ENCODE measurements around the gene FECH. TPM values are rescaled to one million over a fixed set of nuclear protein-coding genes. Genes with fewer than 3 reads are reported as not detected.

Gene FECH
- total RNA-seq, 2 donors from 2014 or later = 34.4 to 39.6 TPM

DNA sequence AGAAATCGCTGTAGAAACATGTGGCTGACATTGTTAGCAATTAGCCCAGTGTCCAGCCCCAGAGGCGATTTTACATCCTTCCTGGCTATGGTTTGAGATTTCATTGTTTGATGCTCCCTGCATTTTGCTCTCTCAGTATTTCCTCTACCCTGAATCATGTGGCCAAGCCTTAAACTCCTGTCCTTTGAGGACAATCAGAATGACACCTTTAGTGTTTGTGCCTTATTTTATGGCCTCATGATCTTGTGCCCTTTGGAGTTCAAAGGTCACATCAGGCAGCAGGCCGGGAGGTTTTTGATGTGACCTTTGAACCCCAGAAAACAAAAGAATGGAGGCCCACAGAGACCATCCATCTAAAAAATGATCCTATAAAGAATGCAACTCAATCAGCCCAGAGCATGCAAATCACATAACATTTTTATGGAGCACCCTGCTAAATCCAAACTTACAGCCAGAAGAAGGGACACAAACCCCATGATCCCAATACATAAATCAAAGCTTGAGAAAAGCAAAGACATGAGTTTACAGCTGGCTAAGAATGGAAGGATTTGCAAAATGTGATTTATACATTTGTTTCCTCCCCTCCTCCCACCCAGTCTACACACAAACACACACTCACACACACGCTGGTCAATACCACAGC is 52.5 kb downstream of the FECH start:
- no peak for ATAC-seq (ENCODE audit: insufficient number of reproducible peaks, low FRiP score, low read depth)
- no peaks in the 10 kb centered on the region for H3K4me1 ChIP-seq (ENCODE audit: control insufficient read depth in 1 of 2, low read depth in 2 of 2)
- no peak overlapping the region for H3K4me3 ChIP-seq
- DNase-seq (ENCODE audit: low spot score) = no peak
- no peaks in the 10 kb centered on the region for H3K9me3 ChIP-seq
- no peaks in the 10 kb centered on the region for H3K27me3 ChIP-seq (replicated peaks; ENCODE audit: insufficient read depth)
- H3K27ac ChIP-seq = no peak overlapping the region
- TF ChIP-seq CTCF (IDR thresholded peaks at IDR 0.05) = no peak
- H3K36me3 ChIP-seq = no peaks in the 10 kb centered on the region

DNA sequence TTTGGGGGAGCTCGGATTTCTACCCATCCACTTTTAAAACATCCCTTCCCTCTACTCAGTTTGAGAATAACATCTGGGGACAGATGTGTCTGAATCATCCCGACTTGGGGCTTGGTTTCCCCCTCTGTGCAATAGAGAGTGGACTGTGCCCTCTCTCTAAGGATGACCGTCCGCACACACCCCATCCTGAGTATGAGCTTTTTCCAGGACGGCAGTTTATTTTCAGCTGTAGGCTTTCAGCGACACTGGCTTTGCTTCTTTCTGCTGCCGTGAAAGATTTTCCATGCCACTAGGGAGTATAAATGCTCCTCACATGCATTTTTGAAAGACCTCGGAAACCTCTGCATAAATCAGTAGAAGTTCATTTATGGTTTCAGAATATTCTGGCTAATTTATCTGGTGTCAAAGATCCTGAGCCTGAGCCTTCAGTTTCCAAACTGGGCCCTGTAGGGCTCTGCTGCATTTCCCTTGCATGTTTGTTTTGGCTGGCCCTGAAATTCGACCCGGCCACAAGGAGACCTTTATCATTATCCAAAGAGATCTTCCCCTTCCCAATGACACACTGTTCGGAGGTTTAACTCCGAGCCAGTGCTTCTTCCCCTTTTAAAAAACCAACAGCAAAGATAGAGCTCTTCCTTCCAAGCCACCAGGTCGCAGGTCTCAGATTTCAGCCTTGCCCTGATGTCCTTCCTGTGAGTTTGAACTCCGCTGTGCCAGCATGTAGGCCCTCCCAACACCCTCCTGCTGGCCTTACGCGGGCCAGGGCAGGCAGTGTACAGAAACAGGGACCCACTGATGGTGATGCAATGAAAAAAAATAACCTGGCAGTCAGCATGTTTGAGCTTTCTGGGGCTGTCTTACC is 53.3 kb downstream of the FECH start:
- ATAC-seq (ENCODE audit: insufficient number of reproducible peaks, low FRiP score, low read depth) = no peak

GRCh38 chr18:57529151-57529550 is 57.4 kb downstream of the FECH start:
- no peak overlapping the region for H3K4me3 ChIP-seq
- H3K36me3 ChIP-seq = no peaks in the 10 kb centered on the region
- no peaks in the 10 kb centered on the region for H3K4me1 ChIP-seq (ENCODE audit: control insufficient read depth in 1 of 2, low read depth in 2 of 2)
- ATAC-seq (ENCODE audit: insufficient number of reproducible peaks, low FRiP score, low read depth) (no peak), DNase-seq (ENCODE audit: low spot score) (no peak)
- H3K9me3 ChIP-seq = no peaks in the 10 kb centered on the region
- H3K27me3 ChIP-seq (replicated peaks; ENCODE audit: insufficient read depth) = no peaks in the 10 kb centered on the region
- no peak overlapping the region for H3K27ac ChIP-seq
- no peak for TF ChIP-seq CTCF (IDR thresholded peaks at IDR 0.05)

More for the DNA sequence above, 53.3 kb downstream of the FECH start:
- no peak for TF ChIP-seq CTCF (IDR thresholded peaks at IDR 0.05)
- Histone ChIP-seq H3K27me3 (replicated peaks; ENCODE audit: insufficient read depth) (no peaks in the 10 kb centered on the region), H3K4me3 (no peak overlapping the region), H3K4me1 (ENCODE audit: control insufficient read depth in 1 of 2, low read depth in 2 of 2) (no peaks in the 10 kb centered on the region), H3K36me3 (no peaks in the 10 kb centered on the region), H3K9me3 (no peaks in the 10 kb centered on the region), H3K27ac (no peak overlapping the region)
- no peak for DNase-seq (ENCODE audit: low spot score)

GRCh38 chr18:57527556-57528229 is 58.8 kb downstream of the FECH start:
- Histone ChIP-seq H3K4me1 (ENCODE audit: control insufficient read depth in 1 of 2, low read depth in 2 of 2) (no peaks in the 10 kb centered on the region), H3K27ac (no peak overlapping the region), H3K4me3 (no peak overlapping the region), H3K36me3 (no peaks in the 10 kb centered on the region), H3K27me3 (replicated peaks; ENCODE audit: insufficient read depth) (no peaks in the 10 kb centered on the region), H3K9me3 (no peaks in the 10 kb centered on the region)
- DNase-seq (ENCODE audit: low spot score) = no peak
- TF ChIP-seq CTCF (IDR thresholded peaks at IDR 0.05) = no peak
- no peak for ATAC-seq (ENCODE audit: insufficient number of reproducible peaks, low FRiP score, low read depth)
